ENCODE results near the gene HADHB. TPM values are rescaled to one million over a fixed set of nuclear protein-coding genes. Genes with fewer than 3 reads are reported as not detected.

The HADHB gene
- 89.1 and 99.8 TPM in 2 replicates for total RNA-seq

DNA sequence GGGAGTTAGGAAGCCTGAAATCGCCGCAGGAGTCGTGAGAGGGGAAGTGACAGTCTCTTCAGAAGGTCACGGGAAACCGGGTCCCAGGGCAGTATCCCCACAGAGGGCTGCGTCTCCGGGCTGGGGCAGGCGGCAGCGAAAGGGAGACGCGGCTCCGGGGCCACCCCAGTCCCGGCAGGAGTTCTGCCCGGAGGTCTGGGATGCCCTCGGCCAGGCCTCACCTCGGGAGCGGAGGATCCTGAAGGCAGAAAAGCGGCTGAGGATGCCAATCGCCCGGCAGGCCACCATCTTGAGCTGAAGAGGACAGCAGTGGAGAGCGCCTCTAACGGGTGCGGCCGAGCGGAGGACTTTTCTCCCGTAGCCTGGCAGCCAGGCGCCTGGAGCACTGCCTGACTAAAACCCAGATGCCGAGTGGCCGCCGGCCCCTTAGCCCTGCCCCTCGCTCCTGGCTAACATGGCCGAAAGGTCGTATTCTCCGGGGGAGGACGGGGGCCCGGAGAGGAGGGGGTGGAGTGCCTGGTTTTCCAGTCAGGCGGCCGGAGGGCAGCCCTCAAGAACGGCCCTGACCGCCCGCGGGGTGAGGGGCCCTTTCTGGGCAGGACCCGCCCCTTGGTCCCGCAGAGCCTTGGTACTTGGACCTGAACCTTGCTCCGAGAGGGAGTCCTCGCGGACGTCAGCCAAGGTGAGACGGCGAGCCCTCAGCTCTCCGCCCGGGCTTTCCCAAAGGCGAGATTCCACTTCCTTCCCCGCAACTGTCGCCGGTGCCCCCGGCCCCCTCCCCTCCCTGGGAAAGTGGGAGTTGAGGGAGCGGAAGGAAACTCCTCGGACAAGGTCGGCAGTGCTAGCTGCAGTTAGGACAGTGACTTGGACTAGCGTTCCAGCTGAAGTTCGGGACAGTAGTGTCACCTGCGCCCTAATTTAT lies at the start of gene HADHB, which contains the start of gene HADHA:
TSS of gene HADHB (plus strand) at position 631 of the 922 bp plus-strand sequence. CDS start 9,316 bp downstream, outside the sequence.
TSS of gene HADHA (minus strand) at position 324 of the 922 bp plus-strand sequence. CDS start at position 288, 36 bp downstream.

Other genes with a start within 250 kb of the HADHB start
- gene RAB10, start 210.9 kb upstream of the HADHB start, total RNA-seq, result 156 and 159 TPM in 2 replicates
- gene GAREM2, start 71.9 kb upstream of the HADHB start, total RNA-seq, result 0.22 and 0.50 TPM in 2 replicates
- 159 and 176 TPM in 2 replicates for gene HADHA, start 307 bp upstream of the HADHB start, total RNA-seq
- 25.1 and 29.1 TPM in 2 replicates for gene SELENOI, start 101.2 kb downstream of the HADHB start, total RNA-seq
- gene ADGRF3, start 101.8 kb downstream of the HADHB start, total RNA-seq, result 0.22 TPM in 1 of 2 replicates, not detected in the other
- gene DRC1, start 157.0 kb downstream of the HADHB start, total RNA-seq, result under 0.01 and 0.22 TPM in 2 replicates
- under 0.01 and 0.66 TPM in 2 replicates for gene OTOF, start 233.2 kb downstream of the HADHB start, total RNA-seq